RPMI8226 (cell line): ENCODE measurements around the gene DMRTC1.
"Not testable (repeated sequence)": the region's sequence is repeated elsewhere in the genome, so short reads cannot be mapped to it uniquely, and the experiment has no call there.

Source experiments
- DNase-seq: peaks from one replicate; pipeline ENCODE4 v3.0.0-alpha.2; 2015

The DMRTC1 gene

GRCh38 chrX:72943819-72944169 lies at the start of gene DMRTC1:
Gene DMRTC1 (minus strand): TSS chrX:72943837. CDS start chrX:72875694, 68,143 bp downstream.
- DNase-seq = not testable (repeated sequence)

- not testable (repeated sequence) for DNase-seq
These were observed 37.3 kb upstream of the DMRTC1 start for GRCh38 chrX:72980894-72981469.

- DNase-seq = not testable (repeated sequence)
These were observed 31.2 kb upstream of the DMRTC1 start for GRCh38 chrX:72974885-72975284.

GRCh38 chrX:72971859-72972258 lies 28.2 kb upstream of the DMRTC1 start:
- DNase-seq = not testable (repeated sequence)

GRCh38 chrX:72959971-72960370 lies 16.3 kb upstream of the DMRTC1 start:
- not testable (repeated sequence) for DNase-seq

GRCh38 chrX:72943035-72943818 lies 410 bp downstream of the DMRTC1 start:
- not testable (repeated sequence) for DNase-seq

- DNase-seq = not testable (repeated sequence)
These were observed 1.4 kb downstream of the DMRTC1 start for GRCh38 chrX:72942272-72942671.

GRCh38 chrX:72937906-72938305 lies 5.7 kb downstream of the DMRTC1 start, which contains the start of gene FAM236A:
Gene FAM236A (plus strand): TSS chrX:72938206. CDS start chrX:72938263, 57 bp downstream.
- not testable (repeated sequence) for DNase-seq

- DNase-seq = not testable (repeated sequence)
These were observed 6.7 kb downstream of the DMRTC1 start for GRCh38 chrX:72936882-72937455.

- not testable (repeated sequence) for DNase-seq
These were observed 7.2 kb downstream of the DMRTC1 start for GRCh38 chrX:72936455-72936854.

GRCh38 chrX:72932283-72932682 lies 11.4 kb downstream of the DMRTC1 start:
- not testable (repeated sequence) for DNase-seq

- DNase-seq = not testable (repeated sequence)
These were observed 27.5 kb downstream of the DMRTC1 start for GRCh38 chrX:72916096-72916495.

GRCh38 chrX:72912315-72912714 lies 31.3 kb downstream of the DMRTC1 start, which contains the start of gene FAM236C:
Gene FAM236C (plus strand): TSS chrX:72912615. CDS start chrX:72912715, 100 bp downstream.
- DNase-seq = not testable (repeated sequence)

GRCh38 chrX:72889740-72890139 lies 53.9 kb downstream of the DMRTC1 start:
- not testable (repeated sequence) for DNase-seq

GRCh38 chrX:72882898-72883297 lies 60.7 kb downstream of the DMRTC1 start:
- not testable (repeated sequence) for DNase-seq

GRCh38 chrX:72837532-72837931 lies 106.1 kb downstream of the DMRTC1 start:
- not testable (repeated sequence) for DNase-seq

GRCh38 chrX:72830701-72831100 lies 112.9 kb downstream of the DMRTC1 start:
- DNase-seq = not testable (repeated sequence)
